ENCODE data around the gene ZNF202.
"Not testable (repeated sequence)": the region's sequence is repeated elsewhere in the genome, so short reads cannot be mapped to it uniquely, and the experiment has no call there.

ZNF202 gene

GRCh38 chr11:123745764-123746451 is 4.4 kb upstream of the ZNF202 start:
- H3K4me3 ChIP-seq (ENCODE audit: low read length), result no peak overlapping the region

GRCh38 chr11:123742724-123743120 is 1.3 kb upstream of the ZNF202 start:
- no peak overlapping the region for H3K4me3 ChIP-seq (ENCODE audit: low read length)

More at GRCh38 chr11:123745764-123746451, 4.4 kb upstream of the ZNF202 start:
- DNase-seq (ENCODE audit: low read depth, low spot score), result no peak

GRCh38 chr11:123742031-123742723 is 717 bp upstream of the ZNF202 start:
- peak overlapping the region; percentile 88 for H3K4me3 ChIP-seq (ENCODE audit: low read length)
- DNase-seq (ENCODE audit: low read depth, low spot score), result no peak

More at GRCh38 chr11:123742724-123743120, 1.3 kb upstream of the ZNF202 start:
- DNase-seq (ENCODE audit: low read depth, low spot score), result no peak

GRCh38 chr11:123740787-123741158 is 687 bp downstream of the ZNF202 start:
- DNase-seq (ENCODE audit: low read depth, low spot score), result no peak
- peak overlapping the region; percentile 88 for H3K4me3 ChIP-seq (ENCODE audit: low read length)

GRCh38 chr11:123738374-123738773 is 3.1 kb downstream of the ZNF202 start:
- no peak overlapping the region for H3K4me3 ChIP-seq (ENCODE audit: low read length)
- DNase-seq (ENCODE audit: low read depth, low spot score), result no peak

- DNase-seq (ENCODE audit: low read depth, low spot score), result no peak
- no peak overlapping the region for H3K4me3 ChIP-seq (ENCODE audit: low read length)
Measured at GRCh38 chr11:123736769-123737168, 4.7 kb downstream of the ZNF202 start.

- no peak overlapping the region for H3K4me3 ChIP-seq (ENCODE audit: low read length)
- DNase-seq (ENCODE audit: low read depth, low spot score), result no peak
Measured at GRCh38 chr11:123729602-123730001, 11.9 kb downstream of the ZNF202 start.

GRCh38 chr11:123725995-123726655 is 15.3 kb downstream of the ZNF202 start:
- no peak overlapping the region for H3K4me3 ChIP-seq (ENCODE audit: low read length)
- no peak for DNase-seq (ENCODE audit: low read depth, low spot score)

GRCh38 chr11:123719452-123719851 is 22.0 kb downstream of the ZNF202 start:
- no peak overlapping the region for H3K4me3 ChIP-seq (ENCODE audit: low read length)
- DNase-seq (ENCODE audit: low read depth, low spot score), result no peak

GRCh38 chr11:123718469-123718868 is 23.0 kb downstream of the ZNF202 start:
- H3K4me3 ChIP-seq (ENCODE audit: low read length), result no peak overlapping the region
- DNase-seq (ENCODE audit: low read depth, low spot score), result no peak

GRCh38 chr11:123718063-123718462 is 23.4 kb downstream of the ZNF202 start:
- no peak for DNase-seq (ENCODE audit: low read depth, low spot score)
- H3K4me3 ChIP-seq (ENCODE audit: low read length), result no peak overlapping the region

GRCh38 chr11:123712627-123713026 is 28.8 kb downstream of the ZNF202 start:
- not testable (repeated sequence) for H3K4me3 ChIP-seq (ENCODE audit: low read length); DNase-seq (ENCODE audit: low read depth, low spot score)

- no peak overlapping the region for H3K4me3 ChIP-seq (ENCODE audit: low read length)
- peak; percentile 57 for DNase-seq (ENCODE audit: low read depth, low spot score)
Measured at GRCh38 chr11:123707606-123708205, 33.8 kb downstream of the ZNF202 start.

- DNase-seq (ENCODE audit: low read depth, low spot score), result no peak
- no peak overlapping the region for H3K4me3 ChIP-seq (ENCODE audit: low read length)
Measured at GRCh38 chr11:123707206-123707605, 34.3 kb downstream of the ZNF202 start.

GRCh38 chr11:123704341-123704740 is 37.1 kb downstream of the ZNF202 start:
- DNase-seq (ENCODE audit: low read depth, low spot score), result no peak
- no peak overlapping the region for H3K4me3 ChIP-seq (ENCODE audit: low read length)

- no peak overlapping the region for H3K4me3 ChIP-seq (ENCODE audit: low read length)
- no peak for DNase-seq (ENCODE audit: low read depth, low spot score)
Measured at GRCh38 chr11:123702696-123703095, 38.8 kb downstream of the ZNF202 start.

- no peak overlapping the region for H3K4me3 ChIP-seq (ENCODE audit: low read length)
- DNase-seq (ENCODE audit: low read depth, low spot score), result no peak
Measured at GRCh38 chr11:123702139-123702538, 39.3 kb downstream of the ZNF202 start.

- no peak for DNase-seq (ENCODE audit: low read depth, low spot score)
- no peak overlapping the region for H3K4me3 ChIP-seq (ENCODE audit: low read length)
Measured at GRCh38 chr11:123700772-123701171, 40.7 kb downstream of the ZNF202 start.

- DNase-seq (ENCODE audit: low read depth, low spot score), result no peak
- H3K4me3 ChIP-seq (ENCODE audit: low read length), result no peak overlapping the region
Measured at GRCh38 chr11:123698546-123699127, 42.8 kb downstream of the ZNF202 start.

All from Jurkat, Clone E6-1 (cell line).